Hepatic stellate cell (primary cell): ENCODE results near the gene PRSS3.
"Not testable (repeated sequence)": the region's sequence is repeated elsewhere in the genome, so short reads cannot be mapped to it uniquely, and the experiment has no call there.

Experiments
- DNase-seq: peaks from one replicate; pipeline ENCODE4 v3.0.0; 2011; ENCODE audit warnings: low spot score

The PRSS3 gene

DNA sequence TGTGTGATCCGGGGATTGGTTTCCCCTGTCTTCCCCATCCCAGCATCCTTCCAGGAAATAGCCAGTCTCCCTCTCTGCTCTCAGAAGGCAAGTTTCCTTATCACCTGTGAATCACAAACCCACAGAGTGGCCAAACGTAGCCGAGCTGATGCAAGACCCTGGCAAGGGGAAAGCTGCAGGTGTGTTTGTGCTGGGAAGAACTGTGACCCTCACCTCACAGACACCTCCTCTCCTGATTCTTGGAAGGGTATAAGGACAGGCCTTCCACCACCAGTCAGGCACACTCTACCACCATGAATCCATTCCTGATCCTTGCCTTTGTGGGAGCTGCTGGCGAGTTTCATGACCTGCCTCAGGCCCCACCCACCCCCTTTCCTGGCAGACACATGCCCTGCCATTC lies at the start of gene PRSS3:
TSS of gene PRSS3 (plus strand) at position 281 of the 400 bp plus-strand sequence. CDS start at position 294, 13 bp downstream.
- DNase-seq: no peak

DNA sequence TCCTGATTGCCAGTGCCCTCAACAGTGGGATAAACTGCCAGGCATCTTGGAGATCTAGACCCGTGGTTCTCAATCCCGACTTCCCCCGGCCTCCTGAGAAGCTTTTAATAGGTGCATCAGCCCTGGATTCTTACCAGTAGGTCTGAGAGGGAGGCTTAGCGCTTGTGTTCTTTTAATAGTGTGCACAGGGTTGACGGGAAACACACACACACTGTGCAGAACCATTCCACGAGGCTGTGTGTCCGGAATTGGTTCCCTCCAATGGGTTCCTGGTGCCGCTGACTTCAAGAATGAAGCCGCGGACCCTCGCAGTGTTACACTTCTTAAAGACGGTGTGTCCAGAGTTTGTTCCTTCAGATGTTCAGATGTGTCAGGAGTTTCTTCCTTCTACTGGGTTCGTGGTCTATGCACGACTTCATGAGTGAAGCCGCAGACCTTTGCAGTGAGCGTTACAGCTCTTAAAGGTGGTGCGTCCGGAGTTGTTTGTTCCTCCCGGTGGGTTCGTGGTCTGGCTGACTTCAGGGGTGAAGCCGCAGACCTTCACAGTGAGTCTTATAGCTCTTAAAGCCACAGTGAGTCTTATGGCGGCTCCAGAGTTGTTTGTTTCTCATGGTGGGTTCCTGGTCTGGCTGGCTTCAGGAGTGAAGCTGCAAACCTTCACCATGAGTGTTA lies 46.6 kb upstream of the PRSS3 start:
- DNase-seq: no peak

DNA sequence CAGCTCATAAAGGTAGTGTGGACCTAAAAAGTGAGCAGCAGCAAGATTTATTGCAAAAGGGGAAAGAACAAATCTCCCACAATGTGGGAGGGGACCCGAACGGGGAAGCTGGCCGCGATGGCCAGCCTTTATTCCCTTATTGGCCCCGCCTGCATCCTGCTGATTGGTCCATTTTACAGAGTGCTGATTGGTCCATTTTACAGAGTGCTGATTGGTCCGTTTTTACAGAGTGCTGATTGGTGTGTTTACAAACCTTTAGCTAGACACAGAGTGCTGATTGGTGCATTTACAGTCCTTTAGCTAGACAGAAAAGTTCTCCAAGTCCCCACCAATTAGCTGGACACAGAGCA lies 46.1 kb upstream of the PRSS3 start:
- not testable (repeated sequence) for DNase-seq

DNA sequence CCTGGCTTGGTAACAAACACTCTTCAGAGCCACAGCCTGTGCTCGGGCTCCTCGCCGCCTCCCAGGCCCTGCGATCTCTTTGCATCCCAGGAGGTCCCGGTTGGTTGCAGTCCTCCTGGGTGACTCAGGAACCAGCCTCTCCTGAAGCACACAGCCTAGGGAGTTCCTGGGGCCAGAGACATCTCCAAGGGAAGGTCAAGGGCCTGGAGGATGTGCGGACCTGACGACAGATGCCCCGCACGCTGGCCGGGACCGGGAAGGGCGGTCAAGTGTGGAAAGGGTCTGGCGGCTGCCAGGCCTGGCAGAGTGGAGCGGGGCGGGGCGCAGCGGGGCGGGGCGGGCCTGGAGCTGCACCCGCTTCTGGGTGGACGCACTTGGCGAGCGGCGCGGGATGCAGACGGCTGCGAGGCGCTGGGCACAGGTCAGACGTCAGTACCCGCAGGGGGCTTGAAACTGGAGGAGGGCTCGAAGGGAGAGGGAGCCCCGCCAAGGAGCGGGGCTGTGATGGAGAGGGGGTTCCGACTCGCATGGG lies 45.0 kb upstream of the PRSS3 start:
- DNase-seq: peak; percentile 47

DNA sequence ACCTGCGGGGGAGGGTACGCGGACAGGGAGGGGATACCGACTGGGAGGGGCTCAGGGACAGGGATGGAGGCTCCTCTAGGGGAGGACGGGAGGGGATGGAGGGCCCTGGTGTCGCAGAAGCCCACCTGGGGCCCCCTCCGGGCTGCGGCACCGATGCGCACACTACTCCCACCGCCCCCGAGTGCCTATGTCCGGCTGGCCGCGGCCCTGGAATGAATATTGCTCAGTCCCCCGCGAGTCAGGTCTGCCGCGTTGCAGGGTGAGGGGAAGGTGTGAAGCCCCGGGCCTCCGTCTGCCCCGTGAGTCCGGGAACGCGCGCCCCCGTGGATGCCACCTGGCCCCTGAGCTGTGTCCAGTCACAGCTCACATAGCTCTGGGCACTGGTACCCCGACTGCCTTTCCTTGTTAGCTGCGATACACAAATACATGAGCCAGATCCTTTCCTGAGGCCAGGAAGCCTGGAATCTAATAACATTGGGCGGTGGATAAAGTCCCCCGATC lies 44.5 kb upstream of the PRSS3 start:
- DNase-seq: peak; percentile 8

DNA sequence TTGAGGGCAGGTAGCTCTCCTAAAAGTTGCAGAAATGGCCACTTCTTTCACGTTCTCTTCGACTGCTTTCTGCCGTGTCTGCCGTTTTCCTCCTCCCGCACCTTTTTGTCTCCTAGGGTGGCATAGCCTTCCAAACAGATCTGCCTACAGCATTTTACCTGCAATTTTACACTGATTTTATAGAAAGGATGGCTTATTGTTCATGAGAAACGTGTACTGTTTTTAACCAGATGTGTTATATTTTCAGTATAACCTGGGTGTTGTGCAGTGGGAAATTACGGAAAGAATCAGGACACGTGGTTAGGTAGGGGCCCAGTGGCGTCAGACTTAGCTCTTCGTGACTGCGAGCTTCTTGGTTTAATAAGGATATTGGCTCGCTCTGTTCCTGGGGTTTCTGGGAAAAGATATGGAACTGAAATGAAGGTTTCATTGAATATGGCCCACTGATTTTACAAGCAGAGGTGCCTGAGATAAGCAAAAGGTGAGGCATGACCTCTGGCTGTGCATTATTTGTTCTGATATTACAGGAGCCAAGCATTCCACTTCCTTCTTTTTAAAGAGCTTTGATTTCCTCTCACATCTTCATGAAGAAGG lies 43.7 kb upstream of the PRSS3 start:
- DNase-seq: no peak

DNA sequence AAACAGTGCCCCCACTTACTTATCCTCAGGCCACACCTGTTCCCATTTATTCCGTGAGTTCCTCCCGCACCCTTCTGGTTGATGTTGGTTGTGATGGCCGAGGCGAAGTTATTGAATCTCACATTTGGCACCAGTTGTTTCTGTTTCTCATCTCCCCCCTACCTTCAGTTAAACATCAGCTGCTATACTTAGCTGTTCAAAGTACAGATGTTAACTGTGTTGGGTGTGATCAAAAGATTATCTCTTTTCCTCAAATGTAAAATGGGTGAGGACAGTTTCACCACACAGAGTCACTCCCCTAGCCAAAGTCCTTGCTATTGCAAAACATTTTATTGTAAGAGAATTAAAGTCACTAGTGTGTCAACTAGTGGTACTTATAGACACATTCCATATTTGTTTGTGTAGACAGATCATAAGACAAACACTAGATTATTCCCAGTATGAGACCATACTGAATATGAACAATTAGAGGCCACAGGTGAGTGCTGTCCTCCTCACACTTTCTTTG lies 43.2 kb upstream of the PRSS3 start:
- no peak for DNase-seq

DNA sequence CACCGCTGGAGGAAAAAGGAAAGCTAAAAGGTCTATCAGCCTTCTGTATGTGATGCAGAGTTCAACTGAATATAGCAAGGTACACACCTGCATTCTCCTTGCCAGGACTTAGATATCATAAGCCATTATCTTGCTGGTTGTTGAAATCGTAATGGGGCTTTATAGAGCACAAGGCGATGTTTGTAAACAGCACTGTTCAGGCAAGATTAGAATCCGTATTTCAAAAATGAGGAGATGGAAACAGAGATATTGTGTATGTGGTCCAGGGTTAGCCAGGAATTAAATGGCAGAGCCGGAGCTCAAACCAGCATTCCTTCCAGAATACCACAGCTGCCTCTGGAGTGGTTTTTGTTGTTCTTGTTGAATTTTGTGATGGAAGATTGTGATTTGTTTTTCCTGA lies 42.6 kb upstream of the PRSS3 start:
- not testable (repeated sequence) for DNase-seq

DNA sequence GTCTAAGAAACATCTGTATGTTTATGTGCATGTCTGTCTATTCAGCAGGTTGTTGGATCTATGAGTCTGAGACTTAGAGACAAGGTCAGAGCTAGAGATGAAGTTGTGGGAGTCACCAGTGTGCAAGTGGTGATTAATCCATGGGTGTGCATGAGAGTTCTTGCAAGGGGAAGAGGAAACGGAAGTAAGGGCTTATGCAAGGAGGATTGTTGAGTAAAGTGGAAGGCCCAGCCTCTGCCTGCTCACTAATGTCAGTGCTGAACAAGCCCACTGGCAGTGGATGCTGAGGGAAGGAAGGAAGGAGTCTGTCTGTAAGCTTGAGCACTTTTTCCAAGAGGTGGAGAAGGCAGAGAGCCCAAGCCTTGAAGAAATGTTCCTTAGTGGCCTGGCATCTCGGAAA lies 35.7 kb upstream of the PRSS3 start:
- DNase-seq: not testable (repeated sequence)

DNA sequence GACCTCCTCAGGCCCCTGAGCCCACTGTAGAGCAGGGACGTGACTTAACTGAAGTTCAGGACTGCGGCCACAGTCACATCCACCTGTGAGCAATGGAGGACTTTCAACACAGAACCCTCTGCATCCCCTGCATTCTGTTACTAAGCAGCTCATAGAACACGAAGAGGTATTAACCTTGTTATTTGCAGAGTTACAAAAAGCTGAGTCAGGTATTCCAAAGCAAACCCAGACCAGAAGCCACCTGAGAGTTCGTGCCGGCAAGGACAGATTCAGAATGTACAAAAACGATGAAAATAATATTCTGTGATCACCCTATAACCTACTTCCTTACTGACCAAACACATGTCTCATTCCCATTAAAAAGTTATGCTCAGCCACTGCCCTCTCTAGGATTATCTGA lies 33.0 kb upstream of the PRSS3 start:
- DNase-seq: no peak

DNA sequence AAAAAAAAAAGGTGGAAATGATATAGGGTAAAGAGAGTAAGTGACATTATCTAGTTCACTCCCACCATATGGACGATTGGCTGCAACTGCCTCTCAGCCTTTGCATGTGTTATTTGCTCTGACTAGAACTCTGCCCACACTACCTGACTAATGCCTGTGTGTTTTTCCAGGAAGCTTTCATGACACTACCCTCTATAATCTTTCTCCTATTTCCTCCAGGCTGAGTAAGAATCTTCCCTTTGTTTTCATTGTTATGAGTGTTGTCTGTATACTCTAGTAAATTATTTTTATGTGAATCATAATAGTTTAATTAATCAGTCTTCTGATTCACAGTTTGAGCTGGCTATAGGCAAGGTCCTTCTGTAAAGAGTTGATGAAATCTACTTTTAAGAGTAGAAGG lies 31.7 kb upstream of the PRSS3 start:
- not testable (repeated sequence) for DNase-seq

DNA sequence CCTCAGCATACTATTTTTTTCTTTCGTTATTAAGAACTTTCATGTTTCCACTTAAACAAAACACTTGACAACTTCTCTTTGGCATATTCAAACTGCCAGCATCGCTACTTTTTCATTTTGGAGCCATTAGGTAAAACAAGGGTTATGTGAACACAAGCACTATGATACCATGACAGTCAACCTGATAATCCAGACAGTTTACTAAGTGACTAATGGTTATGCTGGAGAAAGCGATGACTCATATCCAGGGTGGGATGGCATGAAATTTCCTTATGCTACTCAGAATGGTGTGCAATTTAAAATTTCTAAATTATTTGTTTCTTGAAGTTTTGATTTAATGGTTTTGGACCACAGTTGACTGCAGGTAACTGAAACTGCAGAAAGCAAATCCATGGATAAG lies 29.9 kb upstream of the PRSS3 start:
- DNase-seq: peak; percentile 26

DNA sequence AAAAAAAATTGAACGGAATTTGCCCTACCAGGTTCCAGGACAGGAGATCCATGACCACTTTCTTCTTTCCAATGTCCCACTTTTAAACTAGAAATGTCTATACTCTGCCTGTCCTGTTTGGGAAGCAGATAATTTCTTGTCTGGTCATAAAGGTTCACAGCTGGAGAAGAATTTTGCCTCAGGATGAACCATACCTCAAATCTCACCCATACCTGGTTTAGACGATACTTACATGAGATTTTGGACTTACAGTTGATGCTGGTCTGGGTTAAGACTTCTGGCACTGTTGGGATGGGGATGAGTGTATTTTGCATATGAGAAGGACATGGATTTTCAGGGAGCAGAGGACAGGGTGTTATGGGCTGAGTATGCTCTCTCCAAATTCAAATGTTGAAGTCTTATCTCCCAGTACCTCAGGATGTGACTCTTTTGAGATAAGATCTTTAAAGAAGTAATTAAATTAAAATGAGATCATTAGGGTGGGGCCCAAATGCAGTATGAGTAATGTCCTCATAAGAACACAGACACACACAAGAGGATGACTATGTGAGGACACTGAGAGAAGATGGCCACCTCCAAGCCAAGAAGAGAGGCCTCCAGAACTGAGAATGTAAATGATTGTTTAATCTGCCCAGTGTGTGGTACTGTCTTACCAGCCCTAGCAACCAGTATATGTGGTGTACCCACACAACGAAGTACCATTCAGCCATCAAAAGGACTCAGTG lies 25.0 kb upstream of the PRSS3 start:
- DNase-seq: peak; percentile 8

DNA sequence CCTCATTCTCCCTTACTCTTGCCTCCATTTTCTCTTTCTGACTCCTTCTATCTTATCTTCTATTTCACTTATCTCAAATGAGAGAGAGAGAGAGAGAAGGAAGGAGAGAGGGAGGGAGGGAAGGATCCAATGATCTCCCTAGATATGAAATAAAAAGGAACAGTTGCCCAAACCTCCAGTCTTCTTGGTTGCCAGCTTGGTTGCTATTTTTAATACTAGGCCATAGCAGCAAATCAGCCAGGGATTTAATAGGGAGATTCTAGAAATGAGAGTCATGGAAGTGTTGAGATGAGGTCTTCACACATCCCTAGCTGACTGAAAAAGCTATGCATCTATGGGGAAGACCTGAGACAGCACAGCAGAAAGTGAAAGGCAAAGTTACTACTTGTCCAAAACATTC lies 22.2 kb upstream of the PRSS3 start:
- DNase-seq: not testable (repeated sequence)

DNA sequence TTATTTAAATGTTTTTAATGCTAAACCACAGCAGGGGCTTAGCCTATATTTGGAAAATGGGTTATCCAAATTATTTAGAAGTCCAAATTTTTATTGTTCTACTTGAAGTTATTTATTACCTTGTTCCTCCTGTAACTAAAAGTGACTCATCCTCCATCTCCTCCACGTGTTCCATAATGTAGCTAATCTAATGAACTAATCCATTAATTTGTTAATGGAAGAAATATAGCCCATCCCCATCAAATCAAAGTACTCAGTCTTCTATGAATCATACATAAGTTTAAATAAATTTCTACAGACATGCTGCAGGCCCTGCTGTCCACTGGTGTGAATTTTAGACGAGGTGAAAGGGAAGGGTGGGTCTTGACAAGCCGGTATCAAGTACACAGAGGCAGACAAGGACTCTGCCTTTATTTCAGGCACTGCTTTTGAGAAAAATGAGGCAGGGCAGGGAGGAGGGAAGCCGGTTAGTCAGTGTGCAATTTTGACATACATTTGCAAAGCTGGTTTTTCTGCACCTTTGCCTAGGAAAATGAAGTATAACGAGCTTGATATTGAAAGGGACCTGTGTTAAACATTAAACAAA lies 21.2 kb upstream of the PRSS3 start:
- not testable (repeated sequence) for DNase-seq

DNA sequence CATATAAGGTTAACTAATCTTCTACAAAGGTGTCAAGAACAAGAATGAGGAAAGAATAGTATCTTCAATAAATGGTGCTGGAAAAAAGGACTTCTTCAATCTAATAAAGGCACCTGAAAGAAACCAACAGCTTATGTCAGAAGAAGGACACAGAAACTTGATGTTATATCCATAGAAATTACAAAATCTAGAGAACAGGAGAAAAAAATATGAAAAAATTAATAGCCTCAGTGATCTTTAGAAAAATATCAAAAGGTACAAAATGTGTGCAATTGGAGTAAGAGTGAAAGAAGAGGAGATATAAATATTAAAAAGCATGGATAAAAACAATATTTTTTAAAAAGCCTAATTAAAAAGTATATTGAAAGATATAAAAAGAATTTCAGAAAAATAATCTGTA lies 18.8 kb upstream of the PRSS3 start:
- no peak for DNase-seq

DNA sequence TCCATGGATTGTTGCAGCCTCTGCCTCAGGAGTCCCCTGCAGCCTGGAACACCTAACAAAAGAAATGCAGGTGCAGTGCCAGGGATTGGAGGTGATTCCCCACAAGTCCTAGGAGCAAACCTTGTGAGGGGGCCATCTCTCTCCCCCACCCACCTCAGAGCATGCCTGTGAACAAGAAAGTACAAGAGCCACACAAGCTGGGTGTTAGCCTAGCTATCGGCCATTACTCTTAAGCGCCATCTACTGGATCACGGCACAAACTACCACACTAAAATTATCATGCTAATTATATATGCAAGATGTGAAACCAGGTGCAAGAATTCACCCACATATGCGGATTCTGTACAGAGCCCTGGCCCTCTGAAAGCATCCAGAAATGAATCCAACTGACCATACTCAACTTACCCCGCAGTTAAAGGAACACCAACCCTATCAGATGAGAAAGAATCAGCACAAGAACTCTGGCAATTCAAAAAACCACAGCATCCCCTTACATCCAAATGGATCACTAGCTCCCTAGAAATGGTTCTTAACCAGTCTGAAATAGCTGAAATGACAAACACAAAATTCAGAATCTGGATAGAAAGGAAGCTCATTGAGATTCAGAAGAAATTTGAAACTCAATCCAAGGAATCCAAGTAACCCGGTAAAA lies 16.5 kb upstream of the PRSS3 start:
- peak; percentile 44 for DNase-seq

DNA sequence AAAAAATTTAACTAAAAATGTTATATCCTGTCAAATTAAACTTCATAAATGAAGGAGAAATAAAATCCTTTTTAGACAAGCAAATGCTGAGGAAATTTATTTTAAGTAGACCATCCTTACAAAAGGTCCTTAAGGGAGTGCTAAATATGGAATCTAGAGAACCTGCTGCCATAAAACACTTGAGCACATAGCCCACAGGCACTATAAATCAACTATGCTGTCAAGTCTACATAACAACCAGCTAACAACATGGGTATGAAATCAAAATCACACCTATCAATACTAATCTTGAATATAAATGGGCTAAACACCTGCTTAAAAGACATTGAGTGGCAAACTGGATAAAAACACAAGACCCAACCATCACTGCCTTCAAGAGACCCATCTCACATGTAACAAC lies 15.1 kb upstream of the PRSS3 start:
- DNase-seq: no peak

DNA sequence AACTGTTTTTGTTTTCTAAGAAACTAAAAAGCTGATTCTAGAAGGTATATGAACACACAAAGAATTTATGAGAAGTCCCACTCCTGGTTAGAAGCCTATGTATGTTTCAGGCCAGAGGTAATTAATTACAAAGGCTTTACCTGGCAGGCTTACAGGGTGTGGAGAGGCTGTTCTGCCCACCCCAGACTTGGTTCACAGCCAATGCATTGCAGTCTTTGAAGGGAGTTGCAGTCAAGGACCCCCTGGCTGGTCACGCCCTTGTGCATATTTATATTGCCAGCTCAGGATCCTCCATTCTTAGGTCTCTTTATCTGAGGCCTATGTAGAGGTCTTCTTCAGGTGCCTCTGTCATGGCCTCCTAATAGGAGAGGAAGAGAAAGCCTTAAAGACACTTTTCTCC lies 13.6 kb upstream of the PRSS3 start:
- no peak for DNase-seq

DNA sequence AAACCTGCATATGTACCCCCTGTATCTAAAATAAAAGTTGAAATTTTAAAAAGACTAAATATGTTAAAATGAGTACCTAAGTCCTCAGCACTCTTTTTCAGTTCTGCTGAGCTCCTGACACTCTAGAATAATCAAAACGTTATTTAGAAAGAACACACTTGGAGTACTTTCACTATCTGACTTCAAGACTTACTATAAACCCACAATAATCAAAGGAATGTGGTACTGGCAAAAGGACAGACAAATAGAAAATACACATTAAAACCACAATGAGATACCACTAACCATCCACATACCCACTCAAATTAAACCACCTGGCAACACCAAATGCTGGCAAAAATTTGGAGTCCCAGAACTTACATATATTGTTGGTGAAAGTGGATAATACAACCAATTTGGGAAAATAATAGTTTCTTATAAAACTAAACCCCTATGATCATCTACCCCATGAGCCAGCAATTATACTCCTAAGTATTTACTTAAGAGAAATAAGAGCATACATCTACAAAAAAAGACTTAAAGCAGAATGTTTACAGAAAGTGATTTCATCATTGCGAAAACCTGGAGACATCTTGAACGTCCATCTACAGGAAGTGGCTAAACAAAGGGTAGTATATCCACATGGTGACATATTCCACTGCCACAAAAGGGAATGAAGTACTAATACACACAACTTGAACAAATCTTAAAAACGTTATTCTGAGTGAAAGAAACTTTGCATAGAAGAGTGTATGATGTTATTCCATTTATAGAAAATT lies 12.8 kb upstream of the PRSS3 start:
- peak; percentile 7 for DNase-seq

DNA sequence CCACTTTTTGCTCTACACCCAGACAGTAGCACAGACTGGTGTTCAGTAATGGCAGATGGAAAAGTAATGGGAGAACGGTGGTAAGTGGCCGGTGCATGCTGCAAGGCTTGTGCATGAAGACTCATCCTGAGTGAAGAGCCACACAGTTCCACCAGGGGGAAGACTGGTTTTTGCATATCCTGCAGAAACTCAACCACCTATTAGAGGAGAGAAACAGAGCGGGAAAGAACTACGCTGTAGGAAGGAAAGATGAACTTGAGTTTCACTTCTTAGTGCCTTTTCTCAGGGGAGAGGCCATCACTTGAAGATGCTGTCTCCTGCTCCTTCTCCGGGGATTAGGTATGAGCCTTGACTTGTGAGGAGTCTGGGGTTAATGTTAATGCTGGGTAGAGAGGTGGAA lies 9.4 kb upstream of the PRSS3 start:
- DNase-seq: no peak
